ENCODE data around the gene PKD2.

PKD2 gene

GRCh38 chr4:88037936-88038335, 30.5 kb downstream of the PKD2 start:
- no peak for DNase-seq (ENCODE audit: extremely low read depth, low read depth)
- no peak for TF ChIP-seq CTCF (IDR thresholded peaks at IDR 0.05; ENCODE audit: low read depth, low read length)

GRCh38 chr4:88040707-88041106, 33.3 kb downstream of the PKD2 start:
- TF ChIP-seq CTCF (IDR thresholded peaks at IDR 0.05; ENCODE audit: low read depth, low read length), result no peak
- no peak for DNase-seq (ENCODE audit: extremely low read depth, low read depth)

GRCh38 chr4:88041626-88042025, 34.2 kb downstream of the PKD2 start:
- no peak for TF ChIP-seq CTCF (IDR thresholded peaks at IDR 0.05; ENCODE audit: low read depth, low read length)
- DNase-seq (ENCODE audit: extremely low read depth, low read depth), result no peak

- no peak for DNase-seq (ENCODE audit: extremely low read depth, low read depth)
- TF ChIP-seq CTCF (IDR thresholded peaks at IDR 0.05; ENCODE audit: low read depth, low read length), result no peak
These were observed 35.6 kb downstream of the PKD2 start for GRCh38 chr4:88043001-88043400.

GRCh38 chr4:88043586-88044340, 36.3 kb downstream of the PKD2 start:
- TF ChIP-seq CTCF (IDR thresholded peaks at IDR 0.05; ENCODE audit: low read depth, low read length), result no peak
- no peak for DNase-seq (ENCODE audit: extremely low read depth, low read depth)

GRCh38 chr4:88045021-88045420, 37.6 kb downstream of the PKD2 start:
- DNase-seq (ENCODE audit: extremely low read depth, low read depth), result no peak
- no peak for TF ChIP-seq CTCF (IDR thresholded peaks at IDR 0.05; ENCODE audit: low read depth, low read length)

- TF ChIP-seq CTCF (IDR thresholded peaks at IDR 0.05; ENCODE audit: low read depth, low read length), result no peak
- DNase-seq (ENCODE audit: extremely low read depth, low read depth), result no peak
These were observed 46.8 kb downstream of the PKD2 start for GRCh38 chr4:88054229-88054628.

Data from AG09319 (cell line).